Measurements from ENCODE around the gene PTPN18.

DNA sequence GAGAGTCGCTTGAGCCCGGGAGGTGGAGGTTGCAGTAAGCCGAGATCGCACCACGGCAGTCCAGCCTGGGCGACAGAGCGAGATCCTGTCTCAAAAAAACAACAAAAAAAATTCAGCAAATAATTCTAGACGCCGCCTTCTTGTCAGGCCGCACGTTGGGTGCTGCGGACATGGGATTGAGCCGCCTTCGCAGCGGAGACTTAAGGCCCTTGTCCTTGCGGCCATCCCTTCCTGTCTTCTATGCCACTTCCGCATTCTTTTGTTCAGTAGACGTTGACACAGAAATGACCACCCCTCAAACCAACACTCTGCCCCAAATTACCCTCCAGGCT lies 15.8 kb downstream of the PTPN18 start:
- TF ChIP-seq FOXP1 (CRISPR knock-in tag; IDR thresholded peaks at IDR 0.05; ENCODE audit: borderline replicate concordance): no peak
- TF ChIP-seq, protein P1, sequence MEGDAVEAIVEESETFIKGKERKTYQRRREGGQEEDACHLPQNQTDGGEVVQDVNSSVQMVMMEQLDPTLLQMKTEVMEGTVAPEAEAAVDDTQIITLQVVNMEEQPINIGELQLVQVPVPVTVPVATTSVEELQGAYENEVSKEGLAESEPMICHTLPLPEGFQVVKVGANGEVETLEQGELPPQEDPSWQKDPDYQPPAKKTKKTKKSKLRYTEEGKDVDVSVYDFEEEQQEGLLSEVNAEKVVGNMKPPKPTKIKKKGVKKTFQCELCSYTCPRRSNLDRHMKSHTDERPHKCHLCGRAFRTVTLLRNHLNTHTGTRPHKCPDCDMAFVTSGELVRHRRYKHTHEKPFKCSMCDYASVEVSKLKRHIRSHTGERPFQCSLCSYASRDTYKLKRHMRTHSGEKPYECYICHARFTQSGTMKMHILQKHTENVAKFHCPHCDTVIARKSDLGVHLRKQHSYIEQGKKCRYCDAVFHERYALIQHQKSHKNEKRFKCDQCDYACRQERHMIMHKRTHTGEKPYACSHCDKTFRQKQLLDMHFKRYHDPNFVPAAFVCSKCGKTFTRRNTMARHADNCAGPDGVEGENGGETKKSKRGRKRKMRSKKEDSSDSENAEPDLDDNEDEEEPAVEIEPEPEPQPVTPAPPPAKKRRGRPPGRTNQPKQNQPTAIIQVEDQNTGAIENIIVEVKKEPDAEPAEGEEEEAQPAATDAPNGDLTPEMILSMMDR (IDR thresholded peaks at IDR 0.05): no peak
- no peak for TF ChIP-seq CBFB (CRISPR knock-in tag; IDR thresholded peaks at IDR 0.05; ENCODE audit: low read depth)
- no peak for TF ChIP-seq NFYB (CRISPR knock-in tag; conservative IDR thresholded peaks at IDR 0.05; ENCODE audit: low read depth)
- TF ChIP-seq CREB1 (CRISPR knock-in tag; IDR thresholded peaks at IDR 0.05): no peak
